WTC11 (cell line): ENCODE data around the gene RAB18. TPM values are rescaled to one million over a fixed set of nuclear protein-coding genes. Genes with fewer than 3 reads are reported as not detected.
"Not testable (repeated sequence)": the region's sequence is repeated elsewhere in the genome, so short reads cannot be mapped to it uniquely, and the experiment has no call there.

Source experiments
- ATAC-seq: fragments of 200-7000 bp; cut with Tn5 transposase; 2 replicates; pipeline ENCODE4 v1.10.0; 2021; ENCODE audit warnings: mild to moderate bottlenecking, moderate library complexity
- CTCF ChIA-PET: fragments of 300-600 bp; sonication (Branson Sonifier 250); formaldehyde crosslinking; loops from one replicate; lab custom pipeline; 2021; ENCODE audit warnings: antibody characterized with exemption; lab: Charles Lee
- POLR2A ChIA-PET: fragments of 350-600 bp; sonication (Branson Sonifier 250); formaldehyde crosslinking; loops from one replicate; lab custom pipeline; 2021; ENCODE audit warnings: antibody characterized with exemption; lab: Charles Lee
- DNase-seq: peaks from one replicate; pipeline ENCODE4 v3.0.0; 2021; ENCODE audit warnings: low spot score
- H3K27ac Mint-ChIP-seq: 2 replicates; pipeline ENCODE4 v1.8.0; 2021; ENCODE audit warnings: mixed read lengths
- H3K27me3 Mint-ChIP-seq: 2 replicates; pipeline ENCODE4 v1.8.0; 2021; ENCODE audit warnings: low read depth, mild to moderate bottlenecking, moderate library complexity, mixed read lengths
- H3K36me3 Mint-ChIP-seq: 2 replicates; pipeline ENCODE4 v1.8.0; 2021; ENCODE audit warnings: mixed read lengths
- H3K4me1 Mint-ChIP-seq: 2 replicates; pipeline ENCODE4 v1.8.0; 2022; ENCODE audit warnings: mixed read lengths
- H3K4me3 Mint-ChIP-seq: 2 replicates; pipeline ENCODE4 v1.8.0; 2021; ENCODE audit warnings: mild to moderate bottlenecking, moderate library complexity, mixed read lengths
- H3K9me3 Mint-ChIP-seq: 2 replicates; pipeline ENCODE4 v1.8.0; 2021; ENCODE audit warnings: mixed read lengths
- CREB1 ChIP-seq: sonication (generic); formaldehyde crosslinking; IDR thresholded peaks from 2 replicates; pipeline ENCODE4 v1.8.0; 2023; ENCODE audit warnings: mild to moderate bottlenecking, missing genetic modification reagents
- GRHL2 ChIP-seq: fragments of 250-450 bp; sonication (Bioruptor Pico); IDR thresholded peaks from 2 replicates; pipeline ENCODE4 v1.8.0; 2022; ENCODE audit warnings: mild to moderate bottlenecking, moderate library complexity; ENCODE audit not compliant: insufficient replicate concordance, severe bottlenecking
- NFATC4 ChIP-seq: fragments of 250-450 bp; sonication (Bioruptor Pico); IDR thresholded peaks from 2 replicates; pipeline ENCODE4 v1.9.0; 2021; ENCODE audit warnings: mild to moderate bottlenecking
- OVOL2 ChIP-seq: fragments of 250-450 bp; sonication (Bioruptor Pico); IDR thresholded peaks from 2 replicates; pipeline ENCODE4 v1.9.0; 2021; ENCODE audit warnings: mild to moderate bottlenecking, borderline replicate concordance
- PRRX2 ChIP-seq: fragments of 250-450 bp; sonication (Bioruptor Pico); IDR thresholded peaks from 2 replicates; pipeline ENCODE4 v1.8.0; 2021; ENCODE audit warnings: mild to moderate bottlenecking
- RELA ChIP-seq: sonication (generic); formaldehyde crosslinking; IDR thresholded peaks from 2 replicates; pipeline ENCODE4 v1.8.1; 2022; ENCODE audit warnings: missing genetic modification reagents, mild to moderate bottlenecking, borderline replicate concordance
- TEAD1 ChIP-seq: sonication (generic); formaldehyde crosslinking; IDR thresholded peaks from 2 replicates; pipeline ENCODE4 v1.8.0; 2022; ENCODE audit warnings: mild to moderate bottlenecking, missing genetic modification reagents
- ZNF317 ChIP-seq: sonication (generic); formaldehyde crosslinking; IDR thresholded peaks from 2 replicates; pipeline ENCODE4 v1.8.1; 2023; ENCODE audit warnings: low read depth, mild to moderate bottlenecking, moderate library complexity, missing genetic modification reagents, borderline replicate concordance
- total RNA-seq: library from RNA; stranded (reverse); gene quantifications from 3 replicates; pipeline ENCODE4 v1.2.3, GENCODE V29; 2021
- TF ChIP-seq, protein P1 (sequence below): sonication (generic); formaldehyde crosslinking; IDR thresholded peaks from 2 replicates; pipeline ENCODE4 v1.8.1; 2022; ENCODE audit warnings: low read depth, mild to moderate bottlenecking, moderate library complexity, missing genetic modification reagents, borderline replicate concordance
- TF ChIP-seq, protein P2 (sequence below): fragments of 250-450 bp; sonication (Bioruptor Pico); IDR thresholded peaks from 2 replicates; pipeline ENCODE4 v1.8.0; 2021; ENCODE audit warnings: mild to moderate bottlenecking
- TF ChIP-seq, protein P3 (sequence below): fragments of 250-450 bp; sonication (Bioruptor Pico); IDR thresholded peaks from 2 replicates; pipeline ENCODE4 v1.9.0; 2021; ENCODE audit warnings: mild to moderate bottlenecking
- TF ChIP-seq, protein P4 (sequence below): sonication (generic); formaldehyde crosslinking; IDR thresholded peaks from 2 replicates; pipeline ENCODE4 v1.8.0; 2022; ENCODE audit warnings: mild to moderate bottlenecking, missing genetic modification reagents
- TF ChIP-seq, protein P5 (sequence below): sonication (generic); formaldehyde crosslinking; IDR thresholded peaks from 2 replicates; pipeline ENCODE4 v1.8.1; 2023; ENCODE audit warnings: mild to moderate bottlenecking, missing genetic modification reagents, moderate library complexity
- TF ChIP-seq, protein P6 (sequence below): sonication (generic); formaldehyde crosslinking; IDR thresholded peaks from 2 replicates; pipeline ENCODE4 v1.8.1; 2022; ENCODE audit warnings: mild to moderate bottlenecking, missing genetic modification reagents, moderate library complexity, borderline replicate concordance

The RAB18 gene
- total RNA-seq, 1 experiment from 2014 or later = 71.4 TPM

DNA sequence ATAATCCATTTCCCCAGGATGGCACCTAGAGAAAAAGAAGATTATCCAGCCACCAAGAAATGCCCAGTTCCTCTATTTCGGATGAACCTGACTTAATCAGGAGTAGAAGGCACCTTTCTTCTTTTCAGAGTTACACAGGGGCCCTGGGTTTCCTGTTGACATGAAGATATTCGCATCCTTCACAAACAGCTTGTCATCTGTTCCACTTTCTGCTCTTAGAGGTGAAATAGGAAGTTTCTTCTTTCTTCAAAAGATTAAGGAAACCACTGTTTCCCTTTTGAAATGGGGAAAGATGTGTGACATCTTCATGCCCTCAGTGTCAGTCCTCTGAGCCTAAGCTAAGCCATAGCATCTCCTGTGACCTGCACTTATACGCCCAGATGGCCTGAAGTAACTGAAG is 39.1 kb upstream of the RAB18 start:
- CTCF ChIA-PET = no interaction called here
- H3K36me3 Mint-ChIP-seq = peaks cover 14% of the 10 kb centered on the region
- no peak for TF ChIP-seq OVOL2 (CRISPR knock-in tag)
- TF ChIP-seq ZNF317 = no peak
- no peak overlapping the region for H3K27ac Mint-ChIP-seq
- ATAC-seq = no peak
- peaks cover 3% of the 10 kb centered on the region; the same call in 1 of the 2 replicates for H3K27me3 Mint-ChIP-seq
- H3K9me3 Mint-ChIP-seq = peaks cover 15% of the 10 kb centered on the region
- DNase-seq = no peak
- H3K4me1 Mint-ChIP-seq = peaks cover 35% of the 10 kb centered on the region
- POLR2A ChIA-PET = no interaction called here
- no peak overlapping the region for H3K4me3 Mint-ChIP-seq

DNA sequence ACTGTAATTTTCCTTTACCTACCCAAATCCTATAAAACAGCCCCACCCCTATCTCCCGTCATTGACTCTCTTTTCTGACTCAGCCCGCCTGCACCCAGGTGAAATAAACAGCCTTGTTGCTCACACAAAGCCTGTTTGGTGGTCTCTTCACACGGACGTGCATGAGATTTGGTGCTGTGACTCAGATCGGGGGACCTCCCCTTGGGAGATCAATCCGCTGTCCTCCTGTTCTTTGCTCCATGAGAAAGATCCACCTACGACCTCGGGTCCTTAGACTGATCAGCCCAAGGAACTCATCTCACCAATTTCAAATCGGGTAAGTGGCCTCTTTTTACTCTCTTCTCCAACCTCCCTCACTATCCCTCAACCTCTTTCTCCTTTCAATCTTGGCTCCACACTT is 38.5 kb upstream of the RAB18 start:
- H3K9me3 Mint-ChIP-seq = peaks cover 15% of the 10 kb centered on the region
- H3K27me3 Mint-ChIP-seq, POLR2A ChIA-PET, ATAC-seq, DNase-seq, CTCF ChIA-PET: not testable (repeated sequence)
- H3K27ac Mint-ChIP-seq = peak overlapping the region; percentile 49; the same call in 1 of the 2 replicates
- H3K4me3 Mint-ChIP-seq = peak overlapping the region; percentile 20; the same call in 1 of the 2 replicates
- H3K4me1 Mint-ChIP-seq = peaks cover 35% of the 10 kb centered on the region
- peaks cover 14% of the 10 kb centered on the region for H3K36me3 Mint-ChIP-seq

DNA sequence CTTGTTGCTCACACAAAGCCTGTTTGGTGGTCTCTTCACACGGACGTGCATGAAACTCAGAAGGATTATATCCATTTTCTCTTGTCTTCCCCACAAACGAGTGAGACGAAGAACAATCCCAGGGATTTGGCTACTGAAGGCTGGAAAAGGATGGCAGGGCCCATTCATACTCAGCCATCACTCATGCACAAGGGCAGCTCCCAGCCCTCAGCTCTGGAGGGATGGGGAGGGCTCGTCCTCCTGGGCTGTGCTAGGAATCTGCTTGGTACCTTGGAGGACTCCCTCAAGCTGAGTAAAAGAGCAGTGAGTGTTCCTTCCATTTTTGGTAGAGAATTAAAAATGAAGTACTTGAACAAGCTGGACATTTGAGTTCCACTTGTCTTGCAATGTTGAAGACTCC is 33.2 kb upstream of the RAB18 start:
- peak overlapping the region; percentile 87 for H3K27ac Mint-ChIP-seq
- peaks cover 9% of the 10 kb centered on the region for H3K36me3 Mint-ChIP-seq
- peaks cover 3% of the 10 kb centered on the region; the same call in 1 of the 2 replicates for H3K27me3 Mint-ChIP-seq
- peaks cover 18% of the 10 kb centered on the region for H3K4me1 Mint-ChIP-seq
- ATAC-seq (peak; percentile 99), DNase-seq (peak; percentile 23)
- POLR2A ChIA-PET = interaction anchor here (0.8 kb wide), 1 partner anchor 12 kb away, joined by 3 read pairs; no protein-coding TSS in a partner anchor
- CTCF ChIA-PET = interaction anchor here (0.7 to 1.0 kb wide), 2 partner anchors 24 to 33 kb away, joined by 3 read pairs; partner anchors contain the start of gene RAB18
- TF ChIP-seq CREB1 (CRISPR knock-in tag) (no peak), RELA (no peak), OVOL2 (CRISPR knock-in tag) (no peak), NFATC4 (CRISPR knock-in tag) (no peak), PRRX2 (CRISPR knock-in tag) (no peak), TEAD1 (CRISPR knock-in tag) (no peak), GRHL2 (no peak)
- TF ChIP-seq, protein P1, sequence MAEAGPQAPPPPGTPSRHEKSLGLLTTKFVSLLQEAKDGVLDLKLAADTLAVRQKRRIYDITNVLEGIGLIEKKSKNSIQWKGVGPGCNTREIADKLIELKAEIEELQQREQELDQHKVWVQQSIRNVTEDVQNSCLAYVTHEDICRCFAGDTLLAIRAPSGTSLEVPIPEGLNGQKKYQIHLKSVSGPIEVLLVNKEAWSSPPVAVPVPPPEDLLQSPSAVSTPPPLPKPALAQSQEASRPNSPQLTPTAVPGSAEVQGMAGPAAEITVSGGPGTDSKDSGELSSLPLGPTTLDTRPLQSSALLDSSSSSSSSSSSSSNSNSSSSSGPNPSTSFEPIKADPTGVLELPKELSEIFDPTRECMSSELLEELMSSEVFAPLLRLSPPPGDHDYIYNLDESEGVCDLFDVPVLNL (CRISPR knock-in tag) = no peak
- TF ChIP-seq, protein P2, sequence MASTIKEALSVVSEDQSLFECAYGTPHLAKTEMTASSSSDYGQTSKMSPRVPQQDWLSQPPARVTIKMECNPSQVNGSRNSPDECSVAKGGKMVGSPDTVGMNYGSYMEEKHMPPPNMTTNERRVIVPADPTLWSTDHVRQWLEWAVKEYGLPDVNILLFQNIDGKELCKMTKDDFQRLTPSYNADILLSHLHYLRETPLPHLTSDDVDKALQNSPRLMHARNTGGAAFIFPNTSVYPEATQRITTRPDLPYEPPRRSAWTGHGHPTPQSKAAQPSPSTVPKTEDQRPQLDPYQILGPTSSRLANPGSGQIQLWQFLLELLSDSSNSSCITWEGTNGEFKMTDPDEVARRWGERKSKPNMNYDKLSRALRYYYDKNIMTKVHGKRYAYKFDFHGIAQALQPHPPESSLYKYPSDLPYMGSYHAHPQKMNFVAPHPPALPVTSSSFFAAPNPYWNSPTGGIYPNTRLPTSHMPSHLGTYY (CRISPR knock-in tag) = no peak
- TF ChIP-seq, protein P3, sequence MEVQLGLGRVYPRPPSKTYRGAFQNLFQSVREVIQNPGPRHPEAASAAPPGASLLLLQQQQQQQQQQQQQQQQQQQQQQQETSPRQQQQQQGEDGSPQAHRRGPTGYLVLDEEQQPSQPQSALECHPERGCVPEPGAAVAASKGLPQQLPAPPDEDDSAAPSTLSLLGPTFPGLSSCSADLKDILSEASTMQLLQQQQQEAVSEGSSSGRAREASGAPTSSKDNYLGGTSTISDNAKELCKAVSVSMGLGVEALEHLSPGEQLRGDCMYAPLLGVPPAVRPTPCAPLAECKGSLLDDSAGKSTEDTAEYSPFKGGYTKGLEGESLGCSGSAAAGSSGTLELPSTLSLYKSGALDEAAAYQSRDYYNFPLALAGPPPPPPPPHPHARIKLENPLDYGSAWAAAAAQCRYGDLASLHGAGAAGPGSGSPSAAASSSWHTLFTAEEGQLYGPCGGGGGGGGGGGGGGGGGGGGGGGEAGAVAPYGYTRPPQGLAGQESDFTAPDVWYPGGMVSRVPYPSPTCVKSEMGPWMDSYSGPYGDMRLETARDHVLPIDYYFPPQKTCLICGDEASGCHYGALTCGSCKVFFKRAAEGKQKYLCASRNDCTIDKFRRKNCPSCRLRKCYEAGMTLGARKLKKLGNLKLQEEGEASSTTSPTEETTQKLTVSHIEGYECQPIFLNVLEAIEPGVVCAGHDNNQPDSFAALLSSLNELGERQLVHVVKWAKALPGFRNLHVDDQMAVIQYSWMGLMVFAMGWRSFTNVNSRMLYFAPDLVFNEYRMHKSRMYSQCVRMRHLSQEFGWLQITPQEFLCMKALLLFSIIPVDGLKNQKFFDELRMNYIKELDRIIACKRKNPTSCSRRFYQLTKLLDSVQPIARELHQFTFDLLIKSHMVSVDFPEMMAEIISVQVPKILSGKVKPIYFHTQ = no peak
- TF ChIP-seq, protein P4, sequence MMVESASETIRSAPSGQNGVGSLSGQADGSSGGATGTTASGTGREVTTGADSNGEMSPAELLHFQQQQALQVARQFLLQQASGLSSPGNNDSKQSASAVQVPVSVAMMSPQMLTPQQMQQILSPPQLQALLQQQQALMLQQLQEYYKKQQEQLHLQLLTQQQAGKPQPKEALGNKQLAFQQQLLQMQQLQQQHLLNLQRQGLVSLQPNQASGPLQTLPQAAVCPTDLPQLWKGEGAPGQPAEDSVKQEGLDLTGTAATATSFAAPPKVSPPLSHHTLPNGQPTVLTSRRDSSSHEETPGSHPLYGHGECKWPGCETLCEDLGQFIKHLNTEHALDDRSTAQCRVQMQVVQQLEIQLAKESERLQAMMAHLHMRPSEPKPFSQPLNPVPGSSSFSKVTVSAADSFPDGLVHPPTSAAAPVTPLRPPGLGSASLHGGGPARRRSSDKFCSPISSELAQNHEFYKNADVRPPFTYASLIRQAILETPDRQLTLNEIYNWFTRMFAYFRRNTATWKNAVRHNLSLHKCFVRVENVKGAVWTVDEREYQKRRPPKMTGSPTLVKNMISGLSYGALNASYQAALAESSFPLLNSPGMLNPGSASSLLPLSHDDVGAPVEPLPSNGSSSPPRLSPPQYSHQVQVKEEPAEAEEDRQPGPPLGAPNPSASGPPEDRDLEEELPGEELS = no peak
- TF ChIP-seq, protein P5, sequence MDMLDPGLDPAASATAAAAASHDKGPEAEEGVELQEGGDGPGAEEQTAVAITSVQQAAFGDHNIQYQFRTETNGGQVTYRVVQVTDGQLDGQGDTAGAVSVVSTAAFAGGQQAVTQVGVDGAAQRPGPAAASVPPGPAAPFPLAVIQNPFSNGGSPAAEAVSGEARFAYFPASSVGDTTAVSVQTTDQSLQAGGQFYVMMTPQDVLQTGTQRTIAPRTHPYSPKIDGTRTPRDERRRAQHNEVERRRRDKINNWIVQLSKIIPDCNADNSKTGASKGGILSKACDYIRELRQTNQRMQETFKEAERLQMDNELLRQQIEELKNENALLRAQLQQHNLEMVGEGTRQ (CRISPR knock-in tag) = no peak
- TF ChIP-seq, protein P6, sequence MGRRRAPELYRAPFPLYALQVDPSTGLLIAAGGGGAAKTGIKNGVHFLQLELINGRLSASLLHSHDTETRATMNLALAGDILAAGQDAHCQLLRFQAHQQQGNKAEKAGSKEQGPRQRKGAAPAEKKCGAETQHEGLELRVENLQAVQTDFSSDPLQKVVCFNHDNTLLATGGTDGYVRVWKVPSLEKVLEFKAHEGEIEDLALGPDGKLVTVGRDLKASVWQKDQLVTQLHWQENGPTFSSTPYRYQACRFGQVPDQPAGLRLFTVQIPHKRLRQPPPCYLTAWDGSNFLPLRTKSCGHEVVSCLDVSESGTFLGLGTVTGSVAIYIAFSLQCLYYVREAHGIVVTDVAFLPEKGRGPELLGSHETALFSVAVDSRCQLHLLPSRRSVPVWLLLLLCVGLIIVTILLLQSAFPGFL = no peak
- no peak overlapping the region for H3K4me3 Mint-ChIP-seq
- H3K9me3 Mint-ChIP-seq = peaks cover 10% of the 10 kb centered on the region
